Suprapubic skin (tissue), 3 donors: ENCODE data around the gene OVAAL.

Experiments used
- EP300 ChIP-seq: sonication (generic); formaldehyde crosslinking; IDR thresholded peaks from one replicate; pipeline ENCODE4 v1.6.1; 2017; ENCODE audit warnings: antibody characterized with exemption
- POLR2A ChIP-seq, 2 donors: fragments of 450-650 bp; IDR thresholded peaks; one replicate each; pipeline ENCODE4 v1.6.1; 2017; ENCODE audit warnings: antibody characterized with exemption in 2 of 2, mild to moderate bottlenecking in 2 of 2, moderate library complexity in 2 of 2
- TF ChIP-seq, protein P1 (sequence below), 2 donors: fragments of 200-600 bp in 1 of 2; fragments of 450-650 bp in 1 of 2; sonication (generic) in 1 of 2; IDR thresholded peaks; one replicate each; pipeline ENCODE4 v1.5.1; 2016 to 2019; ENCODE audit warnings: antibody characterized with exemption in 2 of 2, mild to moderate bottlenecking in 1 of 2, moderate library complexity in 1 of 2

GRCh38 chr1:180524160-180524914, 34.4 kb upstream of the OVAAL start:
- TF ChIP-seq, protein P1, sequence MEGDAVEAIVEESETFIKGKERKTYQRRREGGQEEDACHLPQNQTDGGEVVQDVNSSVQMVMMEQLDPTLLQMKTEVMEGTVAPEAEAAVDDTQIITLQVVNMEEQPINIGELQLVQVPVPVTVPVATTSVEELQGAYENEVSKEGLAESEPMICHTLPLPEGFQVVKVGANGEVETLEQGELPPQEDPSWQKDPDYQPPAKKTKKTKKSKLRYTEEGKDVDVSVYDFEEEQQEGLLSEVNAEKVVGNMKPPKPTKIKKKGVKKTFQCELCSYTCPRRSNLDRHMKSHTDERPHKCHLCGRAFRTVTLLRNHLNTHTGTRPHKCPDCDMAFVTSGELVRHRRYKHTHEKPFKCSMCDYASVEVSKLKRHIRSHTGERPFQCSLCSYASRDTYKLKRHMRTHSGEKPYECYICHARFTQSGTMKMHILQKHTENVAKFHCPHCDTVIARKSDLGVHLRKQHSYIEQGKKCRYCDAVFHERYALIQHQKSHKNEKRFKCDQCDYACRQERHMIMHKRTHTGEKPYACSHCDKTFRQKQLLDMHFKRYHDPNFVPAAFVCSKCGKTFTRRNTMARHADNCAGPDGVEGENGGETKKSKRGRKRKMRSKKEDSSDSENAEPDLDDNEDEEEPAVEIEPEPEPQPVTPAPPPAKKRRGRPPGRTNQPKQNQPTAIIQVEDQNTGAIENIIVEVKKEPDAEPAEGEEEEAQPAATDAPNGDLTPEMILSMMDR (IDR thresholded peaks at IDR 0.05), result no peak
- TF ChIP-seq POLR2A (IDR thresholded peaks at IDR 0.05), result no peak
- no peak for TF ChIP-seq EP300
